ENCODE measurements around the gene SLC9A9.

DNA sequence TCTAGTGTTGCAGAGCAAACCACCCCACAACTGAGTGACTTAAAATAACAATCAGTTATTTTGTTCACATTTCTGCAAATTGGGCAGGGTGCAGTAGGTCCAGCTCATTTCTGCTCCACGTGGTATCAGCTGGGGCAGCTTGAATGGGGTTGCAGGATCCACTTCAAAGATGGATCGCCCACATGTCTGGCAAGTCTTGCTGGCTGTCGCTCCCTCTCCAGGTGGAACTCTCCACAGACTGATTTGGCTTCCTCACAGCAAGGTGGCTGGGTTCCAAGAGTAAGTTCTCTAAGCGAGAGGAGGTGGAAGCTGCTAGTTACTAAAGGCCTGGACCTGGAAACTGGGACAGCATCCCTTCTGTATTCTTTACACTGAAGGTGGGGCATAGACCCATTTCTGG lies 213.3 kb downstream of the SLC9A9 start:
- TF ChIP-seq, protein P1, sequence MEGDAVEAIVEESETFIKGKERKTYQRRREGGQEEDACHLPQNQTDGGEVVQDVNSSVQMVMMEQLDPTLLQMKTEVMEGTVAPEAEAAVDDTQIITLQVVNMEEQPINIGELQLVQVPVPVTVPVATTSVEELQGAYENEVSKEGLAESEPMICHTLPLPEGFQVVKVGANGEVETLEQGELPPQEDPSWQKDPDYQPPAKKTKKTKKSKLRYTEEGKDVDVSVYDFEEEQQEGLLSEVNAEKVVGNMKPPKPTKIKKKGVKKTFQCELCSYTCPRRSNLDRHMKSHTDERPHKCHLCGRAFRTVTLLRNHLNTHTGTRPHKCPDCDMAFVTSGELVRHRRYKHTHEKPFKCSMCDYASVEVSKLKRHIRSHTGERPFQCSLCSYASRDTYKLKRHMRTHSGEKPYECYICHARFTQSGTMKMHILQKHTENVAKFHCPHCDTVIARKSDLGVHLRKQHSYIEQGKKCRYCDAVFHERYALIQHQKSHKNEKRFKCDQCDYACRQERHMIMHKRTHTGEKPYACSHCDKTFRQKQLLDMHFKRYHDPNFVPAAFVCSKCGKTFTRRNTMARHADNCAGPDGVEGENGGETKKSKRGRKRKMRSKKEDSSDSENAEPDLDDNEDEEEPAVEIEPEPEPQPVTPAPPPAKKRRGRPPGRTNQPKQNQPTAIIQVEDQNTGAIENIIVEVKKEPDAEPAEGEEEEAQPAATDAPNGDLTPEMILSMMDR (conservative IDR thresholded peaks at IDR 0.05 in 1 of 2, IDR thresholded peaks at IDR 0.05 in 1 of 2; ENCODE audit: low read depth in 1 of 2, low read length in 2 of 2) = no peak
- no peak for TF ChIP-seq EZH2 (IDR thresholded peaks at IDR 0.05; ENCODE audit: low read length, missing control alignments)

Measured in fibroblast of lung (primary cell).